Neural progenitor cell (in vitro differentiated cells): ENCODE data around the gene SHC2. TPM values are rescaled to one million over a fixed set of nuclear protein-coding genes. Genes with fewer than 3 reads are reported as not detected.
A peak's percentile ranks its signal among the peaks of the same experiment; 100 is the strongest.

Experiments used
- DNase-seq: peaks from one replicate; pipeline ENCODE4 v3.0.0-alpha.2; 2016; ENCODE audit warnings: low spot score
- H2AFZ ChIP-seq: fragments of 200-600 bp; sonication (generic); replicated peaks from 2 replicates; pipeline ENCODE4 v1.6.1; 2016; ENCODE audit warnings: antibody characterized with exemption
- H3F3A ChIP-seq: fragments of 200-600 bp; sonication (generic); 2 replicates; pipeline ENCODE4 v1.6.1; 2016; ENCODE audit warnings: antibody characterized with exemption, low read depth
- H3K27ac ChIP-seq: fragments of 200-600 bp; sonication (generic); 2 replicates; pipeline ENCODE4 v1.5.1; 2016; ENCODE audit warnings: mild to moderate bottlenecking
- H3K27me3 ChIP-seq: fragments of 200-600 bp; sonication (generic); 2 replicates; pipeline ENCODE4 v1.6.1; 2016; ENCODE audit warnings: mild to moderate bottlenecking, moderate library complexity
- H3K36me3 ChIP-seq: fragments of 200-600 bp; sonication (generic); 2 replicates; pipeline ENCODE4 v1.5.1; 2016
- H3K4me1 ChIP-seq: fragments of 200-600 bp; sonication (generic); 2 replicates; pipeline ENCODE4 v1.6.1; 2016; ENCODE audit warnings: mixed run types
- H3K4me2 ChIP-seq: fragments of 200-600 bp; sonication (generic); 2 replicates; pipeline ENCODE4 v1.6.1; 2016
- H3K4me3 ChIP-seq: fragments of 200-600 bp; sonication (generic); 2 replicates; pipeline ENCODE4 v1.5.1; 2016
- H3K79me2 ChIP-seq: fragments of 200-600 bp; sonication (generic); 2 replicates; pipeline ENCODE4 v1.6.1; 2016; ENCODE audit warnings: low read depth
- H3K9ac ChIP-seq: fragments of 200-600 bp; sonication (generic); 2 replicates; pipeline ENCODE4 v1.6.1; 2016
- H3K9me3 ChIP-seq: fragments of 200-600 bp; sonication (generic); 2 replicates; pipeline ENCODE4 v1.5.1; 2016; ENCODE audit warnings: low read depth
- H4K20me1 ChIP-seq: fragments of 200-600 bp; sonication (generic); 2 replicates; pipeline ENCODE4 v1.6.1; 2016; ENCODE audit warnings: low read depth
- H3K27ac Mint-ChIP-seq: 3 replicates; pipeline ENCODE4 v1.8.0; 2021; ENCODE audit warnings: mixed read lengths
- H3K27me3 Mint-ChIP-seq: 2 replicates; pipeline ENCODE4 v1.8.0; 2022; ENCODE audit warnings: low read depth, mild to moderate bottlenecking, inconsistent platforms, moderate library complexity, mixed read lengths; ENCODE audit not compliant: insufficient read depth
- H3K36me3 Mint-ChIP-seq: 3 replicates; pipeline ENCODE4 v1.8.0; 2021; ENCODE audit warnings: mixed read lengths
- H3K4me1 Mint-ChIP-seq: 3 replicates; pipeline ENCODE4 v1.8.0; 2021; ENCODE audit warnings: mixed read lengths
- H3K4me3 Mint-ChIP-seq: 3 replicates; pipeline ENCODE4 v1.8.0; 2021; ENCODE audit warnings: mild to moderate bottlenecking, moderate library complexity, mixed read lengths
- H3K9me3 Mint-ChIP-seq: 3 replicates; pipeline ENCODE4 v1.8.0; 2020; ENCODE audit warnings: mixed read lengths
- CTCF ChIP-seq: fragments of 200-600 bp; sonication (generic); IDR thresholded peaks from 2 replicates; pipeline ENCODE4 v1.5.1; 2017; ENCODE audit warnings: antibody characterized with exemption, mild to moderate bottlenecking
- EZH2 ChIP-seq: fragments of 200-600 bp; sonication (generic); IDR thresholded peaks from 2 replicates; pipeline ENCODE4 v1.6.1; 2017; ENCODE audit warnings: antibody characterized with exemption, mild to moderate bottlenecking, moderate library complexity
- EZH2phosphoT487 ChIP-seq: fragments of 200-600 bp; sonication (generic); IDR thresholded peaks from 2 replicates; pipeline ENCODE4 v1.6.1; 2017; ENCODE audit warnings: antibody characterized with exemption
- total RNA-seq: library from RNA; depleted of rRNA; stranded (reverse); fragments of >200 nt; gene quantifications from 2 replicates; pipeline ENCODE4 v1.2.3, GENCODE V29; 2015; ENCODE audit warnings: low replicate concordance

Gene SHC2
- total RNA-seq, 1 donor from 2014 or later: 3.2 TPM

GRCh38 chr19:379796-380195 lies 81.0 kb downstream of the SHC2 start:
- Histone ChIP-seq H3K9me3 (no peaks in the 10 kb centered on the region), H3K4me1 (peaks cover 4% of the 10 kb centered on the region), H3K4me3 (no peak overlapping the region), H3F3A (peaks cover 15% of the 10 kb centered on the region), H4K20me1 (no peaks in the 10 kb centered on the region), H3K4me2 (no peak overlapping the region), H3K9ac (no peak overlapping the region), H3K27ac (no peak overlapping the region), H3K36me3 (no peaks in the 10 kb centered on the region), H3K27me3 (peaks cover 11% of the 10 kb centered on the region), H2AFZ (no peak overlapping the region), H3K79me2 (no peaks in the 10 kb centered on the region)
- H3K4me3 Mint-ChIP-seq: no peak overlapping the region
- H3K27me3 Mint-ChIP-seq: peaks cover 15% of the 10 kb centered on the region
- H3K36me3 Mint-ChIP-seq: no peaks in the 10 kb centered on the region
- DNase-seq: no peak
- no peak for TF ChIP-seq EZH2
- no peak for TF ChIP-seq CTCF
- TF ChIP-seq EZH2phosphoT487: no peak
- H3K9me3 Mint-ChIP-seq: peaks cover 17% of the 10 kb centered on the region
- peaks cover 14% of the 10 kb centered on the region for H3K4me1 Mint-ChIP-seq
- no peak overlapping the region for H3K27ac Mint-ChIP-seq

GRCh38 chr19:378706-379105 lies 82.1 kb downstream of the SHC2 start:
- peaks cover 11% of the 10 kb centered on the region for H3K27me3 ChIP-seq
- no peaks in the 10 kb centered on the region for H3K9me3 ChIP-seq
- TF ChIP-seq CTCF (no peak), EZH2phosphoT487 (no peak), EZH2 (no peak)
- no peak overlapping the region for H3K27ac Mint-ChIP-seq
- no peaks in the 10 kb centered on the region for H3K79me2 ChIP-seq
- no peak overlapping the region for H3K4me3 Mint-ChIP-seq
- no peak overlapping the region for H3K4me2 ChIP-seq
- no peaks in the 10 kb centered on the region for H3K4me1 ChIP-seq
- no peak overlapping the region for H3K9ac ChIP-seq
- H3K4me1 Mint-ChIP-seq: peaks cover 4% of the 10 kb centered on the region
- no peaks in the 10 kb centered on the region for H4K20me1 ChIP-seq
- H3K36me3 Mint-ChIP-seq: no peaks in the 10 kb centered on the region
- H3K36me3 ChIP-seq: no peaks in the 10 kb centered on the region
- H3F3A ChIP-seq: peaks cover 5% of the 10 kb centered on the region
- DNase-seq: no peak
- H3K4me3 ChIP-seq: no peak overlapping the region
- peaks cover 15% of the 10 kb centered on the region for H3K9me3 Mint-ChIP-seq
- no peak overlapping the region for H2AFZ ChIP-seq
- peaks cover 15% of the 10 kb centered on the region for H3K27me3 Mint-ChIP-seq
- H3K27ac ChIP-seq: no peak overlapping the region

GRCh38 chr19:377801-378581 lies 82.8 kb downstream of the SHC2 start:
- H3K36me3 ChIP-seq: no peaks in the 10 kb centered on the region
- H2AFZ ChIP-seq: peak overlapping the region; percentile 17
- no peak overlapping the region for H3K27ac ChIP-seq
- DNase-seq: no peak
- H3F3A ChIP-seq: peaks cover 3% of the 10 kb centered on the region
- H3K27me3 ChIP-seq: peaks cover 3% of the 10 kb centered on the region
- H4K20me1 ChIP-seq: no peaks in the 10 kb centered on the region
- H3K4me3 ChIP-seq: no peak overlapping the region
- no peak overlapping the region for H3K4me2 ChIP-seq
- no peak overlapping the region for H3K9ac ChIP-seq
- no peaks in the 10 kb centered on the region for H3K4me1 Mint-ChIP-seq
- no peaks in the 10 kb centered on the region for H3K79me2 ChIP-seq
- H3K9me3 Mint-ChIP-seq: peaks cover 10% of the 10 kb centered on the region
- H3K36me3 Mint-ChIP-seq: no peaks in the 10 kb centered on the region
- H3K27me3 Mint-ChIP-seq: peaks cover 17% of the 10 kb centered on the region
- no peak overlapping the region for H3K4me3 Mint-ChIP-seq
- H3K4me1 ChIP-seq: no peaks in the 10 kb centered on the region
- no peak for TF ChIP-seq EZH2phosphoT487
- TF ChIP-seq EZH2: no peak
- no peak for TF ChIP-seq CTCF
- H3K9me3 ChIP-seq: no peaks in the 10 kb centered on the region
- no peak overlapping the region for H3K27ac Mint-ChIP-seq
